GM18870 (cell line): ENCODE data around the gene STARD9.
"Not testable (repeated sequence)": the region's sequence is repeated elsewhere in the genome, so short reads cannot be mapped to it uniquely, and the experiment has no call there.

Experiments used
- ATAC-seq: cut with Tn5 transposase; IDR thresholded peaks from one replicate; pipeline ENCODE4 v1.9.1; 2021; ENCODE audit warnings: moderate library complexity; ENCODE audit not compliant: unreplicated experiment

The STARD9 gene

GRCh38 chr15:42575188-42576039 lies at the start of gene STARD9:
STARD9 (plus strand) TSS chr15:42575606; CDS start chr15:42575716, 110 bp downstream.
- peak; percentile 84 for ATAC-seq

GRCh38 chr15:42528970-42529369 lies 46.4 kb upstream of the STARD9 start:
- ATAC-seq, result no peak

GRCh38 chr15:42533246-42533645 lies 42.2 kb upstream of the STARD9 start:
- ATAC-seq, result no peak

- ATAC-seq, result no peak
Measured at GRCh38 chr15:42544853-42545629, 30.4 kb upstream of the STARD9 start.

- no peak for ATAC-seq
Measured at GRCh38 chr15:42547918-42548248, 27.5 kb upstream of the STARD9 start.

GRCh38 chr15:42548249-42549031 lies 27.0 kb upstream of the STARD9 start, which contains the start of the genes HAUS2 and LRRC57:
HAUS2 (plus strand) TSS chr15:42548838; CDS start chr15:42548873, 35 bp downstream.
LRRC57 (minus strand) TSS chr15:42548793; CDS start chr15:42548434, 359 bp downstream.
- ATAC-seq, result peak; percentile 57

- peak; percentile 25 for ATAC-seq
Measured at GRCh38 chr15:42549032-42549491, 26.3 kb upstream of the STARD9 start.

GRCh38 chr15:42549741-42550392 lies 25.5 kb upstream of the STARD9 start:
- ATAC-seq, result no peak

- ATAC-seq, result no peak
Measured at GRCh38 chr15:42553554-42553953, 21.9 kb upstream of the STARD9 start.

- ATAC-seq, result not testable (repeated sequence)
Measured at GRCh38 chr15:42556550-42557207, 18.7 kb upstream of the STARD9 start.

- ATAC-seq, result no peak
Measured at GRCh38 chr15:42558739-42559138, 16.7 kb upstream of the STARD9 start.

GRCh38 chr15:42576040-42576594 lies 711 bp downstream of the STARD9 start:
- ATAC-seq, result no peak

- ATAC-seq, result no peak
Measured at GRCh38 chr15:42576776-42577175, 1.4 kb downstream of the STARD9 start.

- no peak for ATAC-seq
Measured at GRCh38 chr15:42577514-42578031, 2.2 kb downstream of the STARD9 start.

GRCh38 chr15:42578984-42579537 lies 3.7 kb downstream of the STARD9 start:
- no peak for ATAC-seq

- ATAC-seq, result no peak
Measured at GRCh38 chr15:42581272-42581730, 5.9 kb downstream of the STARD9 start.

- no peak for ATAC-seq
Measured at GRCh38 chr15:42582569-42583375, 7.4 kb downstream of the STARD9 start.
